Stimulated activated CD4-positive, alpha-beta T cell treated with anti-CD3 and anti-CD28 coated beads, Interleukin-12 subunit alpha, Interleukin-12 subunit beta, amount 100 ng/mL, for 4 hours (primary cell): ENCODE results near the gene SLITRK1.

Source experiments
- DNase-seq: peaks from one replicate; pipeline ENCODE4 v3.0.0-alpha.2; 2020

The SLITRK1 gene

GRCh38 chr13:83881917-83882605 lies at the start of gene SLITRK1:
Gene SLITRK1, minus strand, starts transcription at chr13:83882474. Its CDS starts 967 bp downstream, at chr13:83881507.
- DNase-seq, result no peak

- DNase-seq, result no peak
These were observed 46.9 kb upstream of the SLITRK1 start for GRCh38 chr13:83929157-83929556.

- DNase-seq, result no peak
These were observed 37.5 kb upstream of the SLITRK1 start for GRCh38 chr13:83919775-83920174.

- DNase-seq, result no peak
These were observed 32.1 kb upstream of the SLITRK1 start for GRCh38 chr13:83914368-83914767.

GRCh38 chr13:83907196-83907989 lies 25.1 kb upstream of the SLITRK1 start:
- DNase-seq, result no peak

GRCh38 chr13:83906240-83906820 lies 24.1 kb upstream of the SLITRK1 start:
- DNase-seq, result no peak

GRCh38 chr13:83905641-83906040 lies 23.4 kb upstream of the SLITRK1 start:
- DNase-seq, result no peak

- no peak for DNase-seq
These were observed 13.8 kb upstream of the SLITRK1 start for GRCh38 chr13:83895994-83896580.

- DNase-seq, result no peak
These were observed 8.1 kb upstream of the SLITRK1 start for GRCh38 chr13:83890358-83890757.

- no peak for DNase-seq
These were observed 1.9 kb upstream of the SLITRK1 start for GRCh38 chr13:83884141-83884540.

- no peak for DNase-seq
These were observed 818 bp upstream of the SLITRK1 start for GRCh38 chr13:83883061-83883523.

- no peak for DNase-seq
These were observed 309 bp upstream of the SLITRK1 start for GRCh38 chr13:83882606-83882959.

GRCh38 chr13:83881140-83881684 lies 1.1 kb downstream of the SLITRK1 start:
- no peak for DNase-seq

GRCh38 chr13:83880275-83881139 lies 1.8 kb downstream of the SLITRK1 start:
- no peak for DNase-seq

GRCh38 chr13:83879431-83880171 lies 2.7 kb downstream of the SLITRK1 start:
- DNase-seq, result no peak

- DNase-seq, result no peak
These were observed 3.4 kb downstream of the SLITRK1 start for GRCh38 chr13:83878691-83879430.

- no peak for DNase-seq
These were observed 4.5 kb downstream of the SLITRK1 start for GRCh38 chr13:83877651-83878355.

- DNase-seq, result no peak
These were observed 5.7 kb downstream of the SLITRK1 start for GRCh38 chr13:83876546-83876945.

- DNase-seq, result no peak
These were observed 14.6 kb downstream of the SLITRK1 start for GRCh38 chr13:83867708-83868107.
